H7 (cell line): ENCODE data around the gene TNS2. TPM values are rescaled to one million over a fixed set of nuclear protein-coding genes. Genes with fewer than 3 reads are reported as not detected.
A peak's percentile ranks its signal among the peaks of the same experiment; 100 is the strongest.
"Not testable (repeated sequence)": the region's sequence is repeated elsewhere in the genome, so short reads cannot be mapped to it uniquely, and the experiment has no call there.

ENCODE experiments used
- DNase-seq: peaks from one replicate; pipeline ENCODE4 v3.0.0; 2012
- H3K27me3 ChIP-seq: 2 replicates; pipeline ENCODE4 v1.6.0; 2011; ENCODE audit warnings: mild to moderate bottlenecking, low read length; ENCODE audit not compliant: control insufficient read depth, insufficient read depth
- H3K36me3 ChIP-seq: replicated peaks from 2 replicates; pipeline ENCODE4 v1.5.1; 2011; ENCODE audit warnings: low read length; ENCODE audit not compliant: control insufficient read depth, insufficient read depth
- H3K4me3 ChIP-seq: 2 replicates; pipeline ENCODE4 v1.5.1; 2011; ENCODE audit warnings: low read depth, mild to moderate bottlenecking, control low read depth, low read length, moderate library complexity; ENCODE audit not compliant: insufficient read depth
- total RNA-seq: library from RNA; depleted of rRNA; stranded (reverse); fragments of >200 nt; shearing (Covaris generic); gene quantifications from 2 replicates; pipeline ENCODE4 v1.2.3, GENCODE V29; 2014; rRNA removed

The TNS2 gene, protein sequence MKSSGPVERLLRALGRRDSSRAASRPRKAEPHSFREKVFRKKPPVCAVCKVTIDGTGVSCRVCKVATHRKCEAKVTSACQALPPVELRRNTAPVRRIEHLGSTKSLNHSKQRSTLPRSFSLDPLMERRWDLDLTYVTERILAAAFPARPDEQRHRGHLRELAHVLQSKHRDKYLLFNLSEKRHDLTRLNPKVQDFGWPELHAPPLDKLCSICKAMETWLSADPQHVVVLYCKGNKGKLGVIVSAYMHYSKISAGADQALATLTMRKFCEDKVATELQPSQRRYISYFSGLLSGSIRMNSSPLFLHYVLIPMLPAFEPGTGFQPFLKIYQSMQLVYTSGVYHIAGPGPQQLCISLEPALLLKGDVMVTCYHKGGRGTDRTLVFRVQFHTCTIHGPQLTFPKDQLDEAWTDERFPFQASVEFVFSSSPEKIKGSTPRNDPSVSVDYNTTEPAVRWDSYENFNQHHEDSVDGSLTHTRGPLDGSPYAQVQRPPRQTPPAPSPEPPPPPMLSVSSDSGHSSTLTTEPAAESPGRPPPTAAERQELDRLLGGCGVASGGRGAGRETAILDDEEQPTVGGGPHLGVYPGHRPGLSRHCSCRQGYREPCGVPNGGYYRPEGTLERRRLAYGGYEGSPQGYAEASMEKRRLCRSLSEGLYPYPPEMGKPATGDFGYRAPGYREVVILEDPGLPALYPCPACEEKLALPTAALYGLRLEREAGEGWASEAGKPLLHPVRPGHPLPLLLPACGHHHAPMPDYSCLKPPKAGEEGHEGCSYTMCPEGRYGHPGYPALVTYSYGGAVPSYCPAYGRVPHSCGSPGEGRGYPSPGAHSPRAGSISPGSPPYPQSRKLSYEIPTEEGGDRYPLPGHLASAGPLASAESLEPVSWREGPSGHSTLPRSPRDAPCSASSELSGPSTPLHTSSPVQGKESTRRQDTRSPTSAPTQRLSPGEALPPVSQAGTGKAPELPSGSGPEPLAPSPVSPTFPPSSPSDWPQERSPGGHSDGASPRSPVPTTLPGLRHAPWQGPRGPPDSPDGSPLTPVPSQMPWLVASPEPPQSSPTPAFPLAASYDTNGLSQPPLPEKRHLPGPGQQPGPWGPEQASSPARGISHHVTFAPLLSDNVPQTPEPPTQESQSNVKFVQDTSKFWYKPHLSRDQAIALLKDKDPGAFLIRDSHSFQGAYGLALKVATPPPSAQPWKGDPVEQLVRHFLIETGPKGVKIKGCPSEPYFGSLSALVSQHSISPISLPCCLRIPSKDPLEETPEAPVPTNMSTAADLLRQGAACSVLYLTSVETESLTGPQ (N-terminal part only)
- total RNA-seq, result 7.6 and 8.7 TPM in 2 replicates

DNA sequence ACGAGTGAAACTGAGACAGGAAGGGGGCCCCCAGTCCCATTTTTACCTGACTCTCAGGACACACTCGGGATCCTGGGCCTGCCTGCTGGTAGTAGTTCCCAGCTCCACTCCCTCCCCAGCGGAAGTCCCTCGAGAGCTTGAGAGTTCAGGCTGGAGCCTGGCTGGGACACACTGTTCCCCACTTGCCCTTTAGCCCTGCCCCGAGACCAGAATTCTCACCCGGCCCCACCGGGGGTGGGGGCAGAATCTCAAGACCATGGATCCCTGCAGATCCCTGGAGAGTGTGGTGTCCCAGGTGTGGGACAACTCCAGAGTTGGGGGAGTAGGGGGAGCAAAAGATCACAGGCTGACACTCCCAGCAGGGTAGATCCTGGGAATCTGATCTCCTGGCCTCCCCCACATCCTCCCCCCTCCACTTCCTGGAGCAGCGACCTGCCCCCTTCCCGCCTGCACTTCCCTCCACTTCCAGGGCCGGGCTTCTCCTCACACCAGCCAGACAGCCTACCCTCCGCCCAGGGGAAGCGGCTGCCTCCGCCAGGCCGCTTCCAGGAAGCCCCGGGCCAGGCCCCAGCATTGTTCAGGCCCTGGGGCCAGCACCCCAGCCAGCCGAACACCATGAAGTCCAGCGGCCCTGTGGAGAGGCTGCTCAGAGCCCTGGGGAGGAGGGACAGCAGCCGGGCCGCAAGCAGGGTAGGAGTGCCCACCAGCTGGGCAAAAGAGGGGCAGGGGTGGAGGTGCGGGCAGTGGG is at the start of gene TNS2:
Gene TNS2, plus strand, starts transcription at position 495 of the 748 bp plus-strand sequence. Its CDS starts 121 bp downstream, at position 616.
- peak within 1 kb of the TSS; percentile 35 for H3K4me3 ChIP-seq
- DNase-seq, result peak; percentile 87

DNA sequence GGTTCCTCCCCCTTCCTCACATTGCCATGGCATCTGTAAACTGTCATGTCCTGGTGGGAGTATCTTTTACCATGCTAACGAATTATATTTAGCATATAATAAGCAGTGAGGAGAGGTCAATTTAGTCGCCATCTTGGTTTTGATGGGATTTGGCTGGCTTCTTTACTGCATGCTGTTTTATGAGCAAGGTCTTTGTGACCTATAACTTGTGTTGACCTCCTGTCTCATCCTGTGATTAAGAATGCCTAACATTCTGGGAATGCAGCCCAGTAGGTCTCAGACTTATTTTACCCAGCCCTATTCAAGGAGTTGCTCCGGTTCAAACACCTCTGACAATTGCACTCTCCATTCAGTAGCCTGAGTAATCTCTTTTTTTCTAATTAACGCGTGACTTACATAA is 45.7 kb upstream of the TNS2 start:
- peak; percentile 50 for DNase-seq
- no peaks in the 10 kb centered on the region for H3K27me3 ChIP-seq
- peaks cover 2% of the 10 kb centered on the region for H3K36me3 ChIP-seq
- H3K4me3 ChIP-seq, result peak overlapping the region; percentile 44

More for the DNA sequence above, at the start of gene TNS2:
- Histone ChIP-seq H3K27me3 (peaks cover 3% of the 10 kb centered on the region), H3K36me3 (peaks cover 4% of the 10 kb centered on the region; the same call in 1 of the 2 replicates)

DNA sequence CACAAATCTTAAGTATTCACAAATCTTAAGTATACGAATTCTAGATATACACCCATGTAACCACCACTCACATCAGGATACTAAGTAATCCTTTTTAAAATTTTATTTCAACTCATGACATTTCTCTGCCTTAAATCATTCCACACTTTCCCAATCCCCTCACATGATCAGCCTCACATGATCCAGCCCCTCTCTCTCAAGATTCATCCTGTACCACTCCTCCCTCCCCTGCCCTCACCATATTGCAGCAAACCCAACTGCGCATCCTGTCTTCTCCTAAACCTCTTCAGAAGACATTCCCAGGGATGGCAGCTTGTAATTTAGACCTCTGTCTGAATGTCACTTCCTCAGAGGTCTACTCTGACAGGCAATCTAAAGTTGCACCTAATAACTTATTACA is 45.3 kb upstream of the TNS2 start:
- peaks cover 5% of the 10 kb centered on the region for H3K36me3 ChIP-seq
- peak; percentile 62 for DNase-seq
- no peaks in the 10 kb centered on the region for H3K27me3 ChIP-seq
- H3K4me3 ChIP-seq, result peak overlapping the region; percentile 44

DNA sequence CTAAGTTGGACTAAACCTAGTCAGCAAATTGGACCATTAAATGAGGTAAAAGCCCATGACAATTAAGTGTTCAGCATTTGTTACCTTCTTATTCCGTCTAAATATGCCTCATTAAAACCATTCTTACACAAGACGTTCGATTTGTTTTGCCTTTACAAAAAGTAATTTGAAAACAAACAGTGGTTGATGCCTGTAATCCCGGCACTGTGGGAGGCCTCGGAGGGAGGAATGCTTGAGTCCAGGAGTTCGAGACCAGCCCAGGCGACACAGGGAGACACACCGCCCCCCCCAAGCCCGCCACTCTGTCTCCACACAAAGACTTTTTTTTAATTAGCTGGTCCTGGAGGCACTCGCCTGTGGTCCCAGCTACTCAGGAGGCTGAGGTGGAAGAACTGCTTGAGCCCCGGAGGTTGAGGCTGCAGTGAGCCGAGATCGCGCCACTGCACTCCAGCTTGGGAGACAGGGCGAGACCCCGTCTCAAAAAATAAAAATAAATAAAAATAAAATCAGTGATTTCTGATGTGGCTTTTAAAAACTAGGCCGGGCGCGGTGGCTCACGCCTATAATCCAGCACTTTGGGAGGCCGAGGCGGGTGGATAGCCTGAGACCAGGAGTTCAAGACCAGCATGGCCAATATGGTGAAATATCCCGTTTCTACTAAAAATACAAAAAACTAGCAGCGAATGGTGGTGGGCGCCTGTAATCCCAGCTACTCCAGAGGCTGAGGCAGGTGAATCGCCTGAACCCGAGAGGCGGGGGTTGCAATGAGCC is 44.5 kb upstream of the TNS2 start:
- H3K36me3 ChIP-seq, result peaks cover 5% of the 10 kb centered on the region
- DNase-seq, result no peak
- H3K4me3 ChIP-seq, result peak overlapping the region; percentile 98
- H3K27me3 ChIP-seq, result no peaks in the 10 kb centered on the region

DNA sequence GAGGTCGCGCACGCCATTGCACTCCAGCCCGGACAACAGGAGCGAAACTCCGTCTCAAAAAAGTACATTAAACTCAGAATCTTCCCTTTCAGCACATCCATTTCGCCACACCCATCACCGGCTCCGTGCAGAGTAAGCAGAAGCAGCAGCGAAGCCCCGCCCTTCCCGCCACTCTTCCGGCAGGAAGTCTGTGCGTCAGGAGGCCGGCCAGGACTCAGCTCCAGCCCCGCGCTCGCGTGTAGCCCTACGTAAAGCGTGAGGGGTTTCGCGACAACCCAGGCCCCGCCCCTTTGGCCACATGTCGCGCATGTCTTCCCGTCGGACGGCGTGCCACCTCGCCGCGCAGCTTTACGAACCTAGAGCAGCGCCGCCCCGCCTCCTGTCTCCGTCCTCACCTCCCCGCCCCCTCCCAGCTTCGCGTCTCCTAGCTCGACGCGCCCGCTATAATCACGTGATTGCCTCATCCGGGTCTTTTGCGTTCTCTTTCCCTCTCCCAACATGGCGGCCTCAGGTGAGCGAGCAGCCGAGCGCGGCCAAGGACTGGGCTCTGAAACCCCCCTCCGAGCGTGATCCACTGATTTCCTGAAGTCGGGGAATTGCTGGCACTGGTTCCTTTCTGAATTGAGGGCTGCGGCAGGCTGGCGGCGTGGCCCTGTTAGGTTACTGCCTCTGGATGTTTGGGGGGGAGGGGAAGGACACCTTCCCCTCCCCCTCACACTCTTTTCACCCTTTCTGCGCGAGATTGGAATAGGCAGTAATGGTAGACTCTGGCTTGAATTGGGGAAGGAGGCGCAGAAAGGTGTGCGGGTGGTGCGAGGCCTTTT is 43.7 kb upstream of the TNS2 start, which contains the start of gene EIF4B:
Gene EIF4B, plus strand, starts transcription at position 471 of the 824 bp plus-strand sequence. Its CDS starts 28 bp downstream, at position 499.
- peak within 1 kb of the TSS; percentile 98 for H3K4me3 ChIP-seq
- DNase-seq, result peak; percentile 96

DNA sequence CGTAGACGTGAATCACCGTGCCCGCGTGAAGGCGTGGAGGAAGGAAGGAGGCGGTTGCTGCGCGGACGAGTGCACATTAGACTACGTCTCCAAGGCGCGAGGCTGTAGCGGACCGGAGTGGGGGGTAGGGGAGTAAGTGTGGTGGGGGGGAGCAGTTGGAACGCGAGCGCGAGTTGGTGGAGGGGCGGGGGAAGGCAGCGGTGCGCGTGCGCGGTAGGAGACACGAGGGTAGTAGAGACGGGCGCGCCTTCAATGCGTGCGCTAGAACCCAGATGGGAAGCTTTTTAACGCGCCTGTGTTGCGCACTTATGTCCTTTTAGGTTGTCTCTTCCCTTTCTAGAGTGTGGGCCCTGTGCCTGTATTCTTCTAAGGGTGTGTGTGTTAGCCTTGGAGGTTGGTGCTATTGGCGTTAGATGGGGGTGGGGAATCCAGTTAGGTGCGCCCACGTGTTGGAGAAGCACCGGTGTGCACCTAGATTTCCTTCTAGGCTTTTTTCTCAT is 43.0 kb upstream of the TNS2 start:
- DNase-seq, result peak; percentile 92
- peak overlapping the region; percentile 98 for H3K4me3 ChIP-seq
- H3K36me3 ChIP-seq, result peaks cover 5% of the 10 kb centered on the region
- no peaks in the 10 kb centered on the region for H3K27me3 ChIP-seq

More for the DNA sequence above, 43.7 kb upstream of the TNS2 start, which contains the start of gene EIF4B:
- Histone ChIP-seq H3K27me3 (no peaks in the 10 kb centered on the region), H3K36me3 (peaks cover 5% of the 10 kb centered on the region)

DNA sequence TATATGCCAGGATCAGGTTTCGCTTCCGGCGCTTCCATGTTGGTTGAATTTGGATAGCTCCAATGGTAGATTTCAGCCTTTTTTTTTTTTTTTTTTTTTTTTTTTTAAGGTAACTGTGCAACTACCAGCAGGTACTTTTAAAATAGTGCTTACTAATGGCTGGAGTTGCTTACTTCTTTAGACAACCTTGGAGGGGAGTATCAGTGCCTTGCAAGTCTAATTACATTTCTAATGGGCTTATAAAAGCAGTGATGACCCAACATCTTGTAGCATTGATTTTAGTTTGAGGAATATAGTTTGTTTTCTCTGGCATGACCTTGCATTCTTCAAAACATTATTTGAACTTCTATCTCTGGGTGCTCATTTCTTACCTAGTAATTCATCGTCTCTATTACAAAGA is 42.5 kb upstream of the TNS2 start:
- peak overlapping the region; percentile 98 for H3K4me3 ChIP-seq
- peaks cover 5% of the 10 kb centered on the region for H3K36me3 ChIP-seq
- H3K27me3 ChIP-seq, result no peaks in the 10 kb centered on the region
- no peak for DNase-seq

DNA sequence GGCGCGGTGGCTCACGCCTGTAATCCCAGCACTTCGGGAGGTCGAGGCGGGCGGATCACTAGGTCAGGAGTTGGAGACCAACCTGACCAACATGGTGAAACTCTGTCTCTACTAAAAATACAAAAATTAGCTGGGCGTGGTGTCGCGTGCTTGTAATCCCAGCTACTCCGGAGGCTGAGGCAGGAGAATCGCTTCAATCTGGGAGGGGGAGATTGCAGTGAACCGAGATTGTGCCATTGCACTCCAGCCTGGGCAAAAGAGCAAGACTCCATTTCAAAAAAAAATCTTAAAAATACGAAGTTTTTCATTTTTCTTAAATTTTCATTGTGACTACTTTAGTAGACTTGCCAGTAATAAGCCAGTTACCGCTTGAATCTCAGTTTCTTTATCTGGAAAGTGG is 41.1 kb upstream of the TNS2 start:
- not testable (repeated sequence) for H3K36me3 ChIP-seq, H3K27me3 ChIP-seq, DNase-seq, H3K4me3 ChIP-seq

DNA sequence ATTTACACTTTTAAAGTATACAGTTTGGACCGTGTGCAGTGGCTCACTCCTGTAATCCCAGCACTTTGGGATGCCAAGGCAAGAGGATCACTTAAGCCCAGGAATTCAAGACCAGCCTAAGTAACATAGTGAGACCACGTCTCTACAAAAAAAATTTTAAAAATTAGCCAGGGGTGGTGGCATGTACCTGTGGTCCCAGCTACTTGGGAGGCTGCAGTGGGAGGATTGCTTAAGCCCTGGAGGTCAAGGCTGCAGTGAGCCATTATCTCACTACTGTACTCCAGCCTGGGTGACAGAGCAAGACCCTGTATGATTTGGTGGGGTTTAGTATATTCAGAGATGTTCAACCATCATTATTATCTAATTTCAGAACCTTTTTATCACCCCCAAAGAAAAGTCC is 38.9 kb upstream of the TNS2 start:
- H3K36me3 ChIP-seq, result peaks cover 6% of the 10 kb centered on the region
- H3K27me3 ChIP-seq, result no peaks in the 10 kb centered on the region
- DNase-seq, result no peak
- H3K4me3 ChIP-seq, result no peak overlapping the region

DNA sequence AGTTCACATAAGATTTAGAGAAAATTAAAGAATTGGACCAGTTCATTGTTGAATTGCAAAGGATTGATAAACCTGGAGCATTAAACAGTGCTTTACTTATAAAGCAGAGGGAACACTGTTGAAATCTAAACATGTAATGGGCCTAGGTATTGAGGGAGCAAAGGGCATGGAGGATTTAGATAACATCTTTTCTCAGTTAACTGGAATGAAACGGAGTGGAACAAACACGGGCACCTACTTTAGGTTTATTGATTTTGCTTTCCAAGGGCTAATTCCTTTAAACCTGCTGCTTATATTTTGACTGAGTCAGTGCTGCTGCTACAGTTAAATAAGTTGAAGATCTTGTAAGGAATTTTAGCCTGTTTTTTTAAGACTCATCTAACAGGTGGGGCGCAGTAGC is 38.0 kb upstream of the TNS2 start:
- H3K4me3 ChIP-seq, result no peak overlapping the region
- H3K27me3 ChIP-seq, result no peaks in the 10 kb centered on the region
- no peak for DNase-seq
- peaks cover 6% of the 10 kb centered on the region for H3K36me3 ChIP-seq

DNA sequence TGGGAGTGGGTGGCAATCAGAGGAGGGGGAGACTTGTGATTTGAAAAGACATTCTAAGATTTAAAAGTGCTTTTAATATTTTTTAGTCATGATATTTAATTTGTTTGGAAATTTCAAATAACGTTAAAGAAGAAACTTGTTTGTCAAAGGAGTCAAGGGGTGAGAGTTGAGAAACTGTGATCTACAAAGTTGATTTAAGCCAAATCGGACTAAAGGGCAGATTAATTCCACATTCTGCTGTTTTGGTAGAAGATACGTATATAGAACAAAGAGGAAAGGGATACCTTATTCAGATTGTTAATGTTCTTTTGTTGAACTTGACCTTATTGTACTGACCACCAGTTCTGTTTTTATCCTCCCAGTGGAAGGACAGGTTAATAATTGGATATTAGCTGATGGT is 36.9 kb upstream of the TNS2 start:
- DNase-seq, result no peak
- Histone ChIP-seq H3K4me3 (no peak overlapping the region), H3K36me3 (peaks cover 12% of the 10 kb centered on the region), H3K27me3 (no peaks in the 10 kb centered on the region)

DNA sequence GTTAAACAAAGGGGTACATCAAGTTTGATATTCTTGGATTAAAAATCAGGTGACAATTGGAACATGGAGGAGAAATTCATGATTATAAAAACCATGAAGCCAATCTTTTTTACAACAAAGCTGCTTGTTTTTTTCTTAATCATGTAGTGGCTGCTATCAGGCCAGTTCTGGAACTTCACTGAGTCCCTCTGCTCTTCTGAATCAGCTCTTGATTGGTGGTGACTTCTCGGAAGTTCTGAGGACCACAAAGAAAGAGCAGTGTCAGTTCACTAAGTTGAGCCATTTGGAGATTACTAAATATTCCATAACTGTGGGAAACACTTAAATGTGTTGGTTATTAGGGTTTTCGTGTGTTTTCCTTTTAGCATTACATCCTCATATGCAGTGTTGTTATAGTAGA is 35.2 kb upstream of the TNS2 start:
- Histone ChIP-seq H3K36me3 (peaks cover 17% of the 10 kb centered on the region), H3K4me3 (no peak overlapping the region), H3K27me3 (no peaks in the 10 kb centered on the region)
- no peak for DNase-seq
